ENCODE results near the gene CSAD.

The CSAD gene

DNA sequence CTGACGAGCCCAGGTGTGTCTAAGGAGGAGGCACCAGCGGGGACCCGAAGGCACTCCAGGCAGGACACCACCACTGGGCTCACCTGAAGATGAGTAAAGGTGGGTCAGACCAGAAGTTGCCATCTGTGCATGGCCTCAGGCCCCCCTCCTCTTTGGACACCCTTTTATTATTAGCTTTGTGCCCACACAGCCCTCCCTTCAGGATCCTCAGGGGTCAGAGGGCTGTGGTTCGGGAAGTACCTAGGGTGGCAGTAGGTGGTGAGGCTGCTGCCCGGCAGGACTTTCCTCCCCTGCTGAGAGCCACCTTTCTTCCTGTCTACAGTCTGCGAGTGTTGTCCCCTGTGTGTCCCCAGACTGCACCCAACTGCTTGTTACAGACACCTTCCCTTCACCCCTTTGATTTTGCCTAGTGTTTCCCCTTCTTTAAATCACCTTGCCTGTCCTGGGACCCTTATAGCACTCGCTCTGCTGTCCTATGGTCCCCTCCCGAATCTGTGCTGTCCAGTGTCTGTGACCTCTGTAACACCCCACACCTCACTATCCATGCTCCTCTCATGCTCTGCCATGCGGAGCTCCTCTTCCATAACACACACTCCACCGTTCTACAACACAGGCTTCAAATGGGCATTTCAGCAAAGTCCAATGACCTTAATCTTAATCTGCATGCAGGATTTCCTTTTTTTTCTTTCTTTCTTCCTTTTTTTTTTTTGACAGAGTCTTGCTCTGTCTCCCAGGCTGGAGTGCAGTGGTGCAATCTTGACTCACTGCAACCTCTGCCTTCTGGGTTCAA is 51.8 kb downstream of the CSAD start:
- H4K8ac ChIP-seq (ENCODE audit: low read length), result no peak overlapping the region
- no peak overlapping the region for H3K23ac ChIP-seq (ENCODE audit: low read length in 2 of 2)
- H2BK15ac ChIP-seq (ENCODE audit: low read depth, poor library complexity, severe bottlenecking), result no peak overlapping the region
- H4K91ac ChIP-seq (ENCODE audit: low read length), result no peak overlapping the region
- H2BK120ac ChIP-seq (ENCODE audit: low read depth, low read length), result no peak overlapping the region
- no peak for DNase-seq
- H3K36me3 ChIP-seq (ENCODE audit: control insufficient read depth in 1 of 2, insufficient read depth in 2 of 2, low read depth in 1 of 2, low read length in 2 of 2), result no peaks in the 10 kb centered on the region
- no peak overlapping the region for H2BK12ac ChIP-seq (ENCODE audit: low read length in 2 of 2)
- H2AK5ac ChIP-seq (ENCODE audit: low read length, severe bottlenecking), result no peak overlapping the region
- no peak overlapping the region for H3K4ac ChIP-seq (ENCODE audit: low read depth in 1 of 2, low read length in 2 of 2)
- no peak overlapping the region for H3K27ac ChIP-seq (ENCODE audit: low read length, poor library complexity, severe bottlenecking)
- no peak overlapping the region for H3K4me3 ChIP-seq (ENCODE audit: insufficient read depth in 1 of 2, low read depth in 1 of 2, low read length in 2 of 2)
- no peak overlapping the region for H3K9ac ChIP-seq (ENCODE audit: low read length)
- no peak overlapping the region for H3K4me2 ChIP-seq (ENCODE audit: low read length, poor library complexity, severe bottlenecking)
- H2BK5ac ChIP-seq (ENCODE audit: low read depth, low read length, poor library complexity, severe bottlenecking), result no peak overlapping the region
- H3K14ac ChIP-seq (ENCODE audit: low read length in 2 of 2), result no peak overlapping the region
- no peak overlapping the region for H3K18ac ChIP-seq (ENCODE audit: low read depth in 1 of 2, low read length in 2 of 2)
- peaks cover under 1% of the 10 kb centered on the region for H3K4me1 ChIP-seq (ENCODE audit: control insufficient read depth, insufficient read depth, low read depth, low read length)
- no peaks in the 10 kb centered on the region for H3K79me1 ChIP-seq (replicated peaks; ENCODE audit: low read length, poor library complexity, severe bottlenecking)
- no peaks in the 10 kb centered on the region for H3K9me3 ChIP-seq (ENCODE audit: control insufficient read depth, low read length)
- peaks cover 0 to 19% of the 10 kb centered on the region in 2 experiments for H3K27me3 ChIP-seq (ENCODE audit: control insufficient read depth in 1 of 2, insufficient read depth in 1 of 2, low read length in 2 of 2)
- no peak overlapping the region for H2AFZ ChIP-seq (ENCODE audit: low read depth, low read length)
- WGBS, result 87% methylated on average over 10 of the region's 10 CpGs

DNA sequence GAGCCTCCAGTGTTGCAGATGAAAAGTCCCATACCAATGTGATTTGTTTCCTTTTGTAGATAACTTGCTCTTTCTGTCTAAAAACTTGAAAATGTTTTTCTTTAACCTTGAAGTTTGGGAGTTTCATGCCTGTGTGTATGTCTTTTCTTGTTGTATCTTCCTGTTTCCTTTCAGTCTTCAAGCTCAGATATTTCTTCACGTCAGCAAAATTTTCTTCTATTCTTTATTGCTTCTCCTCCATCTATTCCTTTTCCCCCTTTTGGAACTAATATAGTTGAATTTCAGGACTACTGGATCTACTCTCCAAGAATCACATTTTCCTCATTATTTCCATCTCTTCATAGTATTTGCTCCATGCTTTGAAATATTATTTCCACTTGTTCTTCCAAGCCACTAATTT is 53.6 kb downstream of the CSAD start:
- H2AFZ ChIP-seq (ENCODE audit: low read depth, low read length), result no peak overlapping the region
- H3K23ac ChIP-seq (ENCODE audit: low read length in 2 of 2), result no peak overlapping the region
- WGBS, result 94% methylated on average over 1 of the region's 1 CpG
- no peak overlapping the region for H3K27ac ChIP-seq (ENCODE audit: low read length, poor library complexity, severe bottlenecking)
- H2BK12ac ChIP-seq (ENCODE audit: low read length in 2 of 2), result no peak overlapping the region
- H4K8ac ChIP-seq (ENCODE audit: low read length), result no peak overlapping the region
- no peak overlapping the region for H2BK5ac ChIP-seq (ENCODE audit: low read depth, low read length, poor library complexity, severe bottlenecking)
- no peak overlapping the region for H3K14ac ChIP-seq (ENCODE audit: low read length in 2 of 2)
- H3K36me3 ChIP-seq (ENCODE audit: control insufficient read depth in 1 of 2, insufficient read depth in 2 of 2, low read depth in 1 of 2, low read length in 2 of 2), result no peaks in the 10 kb centered on the region
- H3K4me3 ChIP-seq (ENCODE audit: insufficient read depth in 1 of 2, low read depth in 1 of 2, low read length in 2 of 2), result no peak overlapping the region
- no peak overlapping the region for H2AK5ac ChIP-seq (ENCODE audit: low read length, severe bottlenecking)
- H2BK15ac ChIP-seq (ENCODE audit: low read depth, poor library complexity, severe bottlenecking), result no peak overlapping the region
- H3K4ac ChIP-seq (ENCODE audit: low read depth in 1 of 2, low read length in 2 of 2), result no peak overlapping the region
- H3K79me1 ChIP-seq (replicated peaks; ENCODE audit: low read length, poor library complexity, severe bottlenecking), result no peaks in the 10 kb centered on the region
- no peak overlapping the region for H3K4me2 ChIP-seq (ENCODE audit: low read length, poor library complexity, severe bottlenecking)
- H3K18ac ChIP-seq (ENCODE audit: low read depth in 1 of 2, low read length in 2 of 2), result no peak overlapping the region
- peaks cover 0 to 19% of the 10 kb centered on the region in 2 experiments for H3K27me3 ChIP-seq (ENCODE audit: control insufficient read depth in 1 of 2, insufficient read depth in 1 of 2, low read length in 2 of 2)
- peaks cover 5% of the 10 kb centered on the region for H3K4me1 ChIP-seq (ENCODE audit: control insufficient read depth, insufficient read depth, low read depth, low read length)
- no peak overlapping the region for H4K91ac ChIP-seq (ENCODE audit: low read length)
- H3K9ac ChIP-seq (ENCODE audit: low read length), result no peak overlapping the region
- no peak overlapping the region for H2BK120ac ChIP-seq (ENCODE audit: low read depth, low read length)
- H3K9me3 ChIP-seq (ENCODE audit: control insufficient read depth, low read length), result no peaks in the 10 kb centered on the region
- no peak for DNase-seq

- Histone ChIP-seq H4K91ac (ENCODE audit: low read length) (no peak overlapping the region), H4K8ac (ENCODE audit: low read length) (no peak overlapping the region), H3K18ac (ENCODE audit: low read depth in 1 of 2, low read length in 2 of 2) (no peak overlapping the region), H3K4me1 (ENCODE audit: control insufficient read depth, insufficient read depth, low read depth, low read length) (peaks cover 5% of the 10 kb centered on the region), H3K23ac (ENCODE audit: low read length in 2 of 2) (no peak overlapping the region), H3K9me3 (ENCODE audit: control insufficient read depth, low read length) (no peaks in the 10 kb centered on the region), H3K4me2 (ENCODE audit: low read length, poor library complexity, severe bottlenecking) (no peak overlapping the region), H3K4ac (ENCODE audit: low read depth in 1 of 2, low read length in 2 of 2) (no peak overlapping the region), H3K9ac (ENCODE audit: low read length) (no peak overlapping the region), H2AK5ac (ENCODE audit: low read length, severe bottlenecking) (no peak overlapping the region), H3K36me3 (ENCODE audit: control insufficient read depth in 1 of 2, insufficient read depth in 2 of 2, low read depth in 1 of 2, low read length in 2 of 2) (no peaks in the 10 kb centered on the region), H2BK12ac (ENCODE audit: low read length in 2 of 2) (no peak overlapping the region), H2BK5ac (ENCODE audit: low read depth, low read length, poor library complexity, severe bottlenecking) (no peak overlapping the region), H3K27ac (ENCODE audit: low read length, poor library complexity, severe bottlenecking) (no peak overlapping the region), H2BK120ac (ENCODE audit: low read depth, low read length) (no peak overlapping the region), H2BK15ac (ENCODE audit: low read depth, poor library complexity, severe bottlenecking) (no peak overlapping the region), H2AFZ (ENCODE audit: low read depth, low read length) (no peak overlapping the region), H3K14ac (ENCODE audit: low read length in 2 of 2) (no peak overlapping the region), H3K4me3 (ENCODE audit: insufficient read depth in 1 of 2, low read depth in 1 of 2, low read length in 2 of 2) (no peak overlapping the region), H3K27me3 (ENCODE audit: control insufficient read depth in 1 of 2, insufficient read depth in 1 of 2, low read length in 2 of 2) (peaks cover 0 to 11% of the 10 kb centered on the region in 2 experiments), H3K79me1 (replicated peaks; ENCODE audit: low read length, poor library complexity, severe bottlenecking) (no peaks in the 10 kb centered on the region)
- DNase-seq, result no peak
Measured at GRCh38 chr12:53124352-53124723, 56.4 kb downstream of the CSAD start.

GRCh38 chr12:53123578-53124351 is 57.0 kb downstream of the CSAD start:
- no peak overlapping the region for H2AK5ac ChIP-seq (ENCODE audit: low read length, severe bottlenecking)
- H3K36me3 ChIP-seq (ENCODE audit: control insufficient read depth in 1 of 2, insufficient read depth in 2 of 2, low read depth in 1 of 2, low read length in 2 of 2), result no peaks in the 10 kb centered on the region
- peaks cover 5% of the 10 kb centered on the region for H3K4me1 ChIP-seq (ENCODE audit: control insufficient read depth, insufficient read depth, low read depth, low read length)
- peaks cover 0 to 6% of the 10 kb centered on the region in 2 experiments for H3K27me3 ChIP-seq (ENCODE audit: control insufficient read depth in 1 of 2, insufficient read depth in 1 of 2, low read length in 2 of 2)
- peak overlapping the region; percentile 78 for H4K91ac ChIP-seq (ENCODE audit: low read length)
- 88% methylated on average over 16 of the region's 16 CpGs for WGBS
- H3K4me2 ChIP-seq (ENCODE audit: low read length, poor library complexity, severe bottlenecking), result no peak overlapping the region
- H2AFZ ChIP-seq (ENCODE audit: low read depth, low read length), result no peak overlapping the region
- H2BK15ac ChIP-seq (ENCODE audit: low read depth, poor library complexity, severe bottlenecking), result no peak overlapping the region
- no peak overlapping the region for H4K8ac ChIP-seq (ENCODE audit: low read length)
- no peaks in the 10 kb centered on the region for H3K79me1 ChIP-seq (replicated peaks; ENCODE audit: low read length, poor library complexity, severe bottlenecking)
- H2BK12ac ChIP-seq (ENCODE audit: low read length in 2 of 2), result no peak overlapping the region
- no peak overlapping the region for H2BK5ac ChIP-seq (ENCODE audit: low read depth, low read length, poor library complexity, severe bottlenecking)
- no peak overlapping the region for H2BK120ac ChIP-seq (ENCODE audit: low read depth, low read length)
- no peak overlapping the region for H3K18ac ChIP-seq (ENCODE audit: low read depth in 1 of 2, low read length in 2 of 2)
- no peaks in the 10 kb centered on the region for H3K9me3 ChIP-seq (ENCODE audit: control insufficient read depth, low read length)
- H3K4me3 ChIP-seq (ENCODE audit: insufficient read depth in 1 of 2, low read depth in 1 of 2, low read length in 2 of 2), result no peak overlapping the region
- no peak overlapping the region for H3K9ac ChIP-seq (ENCODE audit: low read length)
- no peak overlapping the region for H3K27ac ChIP-seq (ENCODE audit: low read length, poor library complexity, severe bottlenecking)
- no peak overlapping the region for H3K14ac ChIP-seq (ENCODE audit: low read length in 2 of 2)
- no peak overlapping the region for H3K4ac ChIP-seq (ENCODE audit: low read depth in 1 of 2, low read length in 2 of 2)
- DNase-seq, result peak; percentile 23
- H3K23ac ChIP-seq (ENCODE audit: low read length in 2 of 2), result no peak overlapping the region
